IgD-negative memory B cell (primary cell): ENCODE results near the gene BTBD17. TPM values are rescaled to one million over a fixed set of nuclear protein-coding genes. Genes with fewer than 3 reads are reported as not detected.

ENCODE experiments used
- H3K27ac Mint-ChIP-seq, 3 donors: one replicate each; pipeline ENCODE4 v1.8.0; 2020 to 2022; ENCODE audit warnings: mild to moderate bottlenecking in 3 of 3, mixed read lengths in 3 of 3, moderate library complexity in 1 of 3
- H3K27me3 Mint-ChIP-seq: one replicate; pipeline ENCODE4 v1.8.0; 2021; ENCODE audit warnings: mixed read lengths
- H3K36me3 Mint-ChIP-seq: one replicate; pipeline ENCODE4 v1.8.0; 2020; ENCODE audit warnings: mild to moderate bottlenecking, mixed read lengths
- H3K4me1 Mint-ChIP-seq, 3 donors: one replicate each; pipeline ENCODE4 v1.8.0; 2020 to 2022; ENCODE audit warnings: mixed read lengths in 3 of 3, mild to moderate bottlenecking in 1 of 3
- H3K4me3 Mint-ChIP-seq, 4 donors: one replicate each; pipeline ENCODE4 v1.8.0; 2020 to 2022; ENCODE audit warnings: mild to moderate bottlenecking in 4 of 4, mixed read lengths in 4 of 4, moderate library complexity in 3 of 4
- H3K9me3 Mint-ChIP-seq, 3 donors: one replicate each; pipeline ENCODE4 v1.8.0; 2020 to 2021; ENCODE audit warnings: mixed read lengths in 3 of 3, mild to moderate bottlenecking in 1 of 3
- polyA plus RNA-seq: library from polyadenylated mRNA; unstranded; fragments of 300-500 nt; fragmentation: Illumina TruSeq; gene quantifications from one replicate; pipeline ENCODE4 v1.2.3, GENCODE V29; 2021

Gene BTBD17
- polyA plus RNA-seq, 1 donor from 2014 or later, result not detected

DNA sequence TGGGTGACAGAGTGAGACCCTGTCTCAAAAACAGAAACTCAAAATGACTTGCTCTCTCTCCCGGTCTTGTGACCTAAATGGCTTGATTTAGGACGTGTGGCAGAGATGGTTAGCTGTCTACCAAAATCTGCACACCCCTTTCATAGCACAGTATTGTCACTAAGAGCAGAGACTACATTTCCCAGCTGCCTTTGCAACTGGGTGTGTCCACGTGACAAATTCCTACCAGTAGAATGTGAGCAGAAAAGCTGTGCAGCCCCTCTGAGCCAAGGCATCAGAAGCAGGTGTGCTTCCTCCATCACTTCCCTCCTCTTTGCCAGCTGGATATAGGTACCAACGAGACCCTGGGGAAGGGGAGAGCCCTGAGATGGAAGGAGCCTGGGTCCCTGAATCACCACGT, 31.2 kb upstream of the BTBD17 start:
- H3K27ac Mint-ChIP-seq, result no peak overlapping the region
- peaks cover 7% of the 10 kb centered on the region for H3K27me3 Mint-ChIP-seq
- H3K4me1 Mint-ChIP-seq, result peaks cover 0 to 2% (median 0%) of the 10 kb centered on the region in 3 donors
- peaks cover 0 to 3% (median 0%) of the 10 kb centered on the region in 3 donors for H3K9me3 Mint-ChIP-seq
- no peak overlapping the region for H3K4me3 Mint-ChIP-seq
- H3K36me3 Mint-ChIP-seq, result no peaks in the 10 kb centered on the region

DNA sequence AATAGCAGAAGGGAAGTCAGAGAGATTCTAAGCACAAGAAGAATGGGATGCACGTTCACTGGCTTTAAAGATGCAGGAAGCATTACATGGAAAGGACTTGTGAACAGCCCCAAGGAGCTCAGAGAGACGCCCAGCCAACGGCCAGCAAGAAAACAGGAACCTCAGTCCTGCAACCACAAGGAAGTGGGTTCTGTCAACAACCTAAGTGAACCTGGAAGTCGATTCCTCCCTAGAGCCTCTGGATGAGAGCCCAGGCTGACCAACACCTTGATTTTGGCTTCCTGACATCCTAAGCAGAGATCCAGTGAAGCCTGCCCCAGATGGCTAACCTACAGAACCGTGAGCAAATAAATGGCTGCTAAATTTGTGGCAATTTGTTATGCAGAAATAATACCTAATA, 30.1 kb upstream of the BTBD17 start:
- H3K27ac Mint-ChIP-seq, result no peak overlapping the region
- no peak overlapping the region for H3K4me3 Mint-ChIP-seq
- H3K9me3 Mint-ChIP-seq, result peaks cover 0 to 3% (median 0%) of the 10 kb centered on the region in 3 donors
- H3K27me3 Mint-ChIP-seq, result peaks cover 7% of the 10 kb centered on the region
- no peaks in the 10 kb centered on the region for H3K36me3 Mint-ChIP-seq
- H3K4me1 Mint-ChIP-seq, result peaks cover 0 to 2% (median 0%) of the 10 kb centered on the region in 3 donors

GRCh38 chr17:74390680-74391653, 29.3 kb upstream of the BTBD17 start:
- Mint-ChIP-seq H3K4me3 (no peak overlapping the region), H3K9me3 (peaks cover 0 to 3% (median 0%) of the 10 kb centered on the region in 3 donors), H3K36me3 (no peaks in the 10 kb centered on the region), H3K27ac (no peak overlapping the region), H3K4me1 (peaks cover 0 to 2% (median 0%) of the 10 kb centered on the region in 3 donors), H3K27me3 (peaks cover 9% of the 10 kb centered on the region)

GRCh38 chr17:74389937-74390679, 28.4 kb upstream of the BTBD17 start:
- Mint-ChIP-seq H3K27ac (no peak overlapping the region), H3K9me3 (peaks cover 0 to 3% (median 0%) of the 10 kb centered on the region in 3 donors), H3K4me3 (no peak overlapping the region), H3K36me3 (no peaks in the 10 kb centered on the region), H3K27me3 (peaks cover 11% of the 10 kb centered on the region), H3K4me1 (peaks cover 0 to 2% (median 0%) of the 10 kb centered on the region in 3 donors)

GRCh38 chr17:74389084-74389753, 27.6 kb upstream of the BTBD17 start:
- H3K27ac Mint-ChIP-seq, result peak overlapping the region in 1 of 3 donors; percentile 63
- no peaks in the 10 kb centered on the region for H3K36me3 Mint-ChIP-seq
- peaks cover 14% of the 10 kb centered on the region for H3K27me3 Mint-ChIP-seq
- peaks cover 0 to 2% (median 0%) of the 10 kb centered on the region in 3 donors for H3K4me1 Mint-ChIP-seq
- H3K4me3 Mint-ChIP-seq, result no peak overlapping the region
- H3K9me3 Mint-ChIP-seq, result peaks cover 0 to 3% (median 0%) of the 10 kb centered on the region in 3 donors

DNA sequence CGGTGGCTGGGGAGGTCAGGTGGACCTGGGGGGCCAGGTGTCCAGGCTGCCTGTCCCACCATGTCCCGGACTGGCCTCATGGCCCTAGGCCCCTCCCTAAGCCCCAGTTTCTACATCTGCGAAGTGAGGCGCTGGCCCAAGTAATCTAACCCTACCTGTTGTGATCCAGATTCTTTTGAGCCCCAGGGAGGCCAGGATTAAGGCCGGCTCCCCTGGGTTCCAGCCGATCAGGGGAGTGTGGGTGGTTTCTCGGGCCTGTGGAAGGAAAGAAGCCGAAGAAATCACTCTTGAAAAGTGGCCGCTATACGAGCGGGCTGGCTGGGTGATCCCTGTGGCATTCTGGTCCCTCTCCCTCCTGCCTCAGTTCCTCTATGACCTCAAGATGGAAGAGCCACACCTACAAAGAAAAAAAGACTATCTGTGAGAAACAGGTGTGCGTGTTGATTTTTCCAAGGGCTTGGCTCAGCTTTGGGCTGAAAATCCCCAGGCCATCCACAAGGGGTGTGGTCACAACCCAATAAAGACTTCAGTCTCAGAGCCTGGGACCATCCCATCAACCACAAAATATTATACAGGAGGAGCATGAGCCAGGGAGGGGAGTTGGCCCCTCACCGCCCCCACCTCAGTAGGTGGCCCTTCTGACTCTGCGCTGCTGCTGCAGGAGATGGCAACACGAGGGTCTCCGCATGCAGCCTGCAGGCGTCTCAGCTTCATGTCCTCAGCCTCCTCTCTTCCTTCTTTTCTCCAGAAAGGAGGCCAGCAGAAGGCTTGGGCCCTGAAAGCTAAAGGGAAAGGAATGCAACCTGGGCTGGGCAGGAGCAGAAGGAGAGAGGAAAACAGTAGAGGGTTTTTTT, 25.9 kb upstream of the BTBD17 start:
- peaks cover 7% of the 10 kb centered on the region for H3K27me3 Mint-ChIP-seq
- no peaks in the 10 kb centered on the region for H3K4me1 Mint-ChIP-seq
- H3K27ac Mint-ChIP-seq, result no peak overlapping the region
- H3K36me3 Mint-ChIP-seq, result no peaks in the 10 kb centered on the region
- H3K4me3 Mint-ChIP-seq, result no peak overlapping the region
- no peaks in the 10 kb centered on the region for H3K9me3 Mint-ChIP-seq

- Mint-ChIP-seq H3K36me3 (no peaks in the 10 kb centered on the region), H3K4me3 (no peak overlapping the region), H3K27ac (no peak overlapping the region)
Measured at GRCh38 chr17:74386386-74386785, 24.7 kb upstream of the BTBD17 start.

DNA sequence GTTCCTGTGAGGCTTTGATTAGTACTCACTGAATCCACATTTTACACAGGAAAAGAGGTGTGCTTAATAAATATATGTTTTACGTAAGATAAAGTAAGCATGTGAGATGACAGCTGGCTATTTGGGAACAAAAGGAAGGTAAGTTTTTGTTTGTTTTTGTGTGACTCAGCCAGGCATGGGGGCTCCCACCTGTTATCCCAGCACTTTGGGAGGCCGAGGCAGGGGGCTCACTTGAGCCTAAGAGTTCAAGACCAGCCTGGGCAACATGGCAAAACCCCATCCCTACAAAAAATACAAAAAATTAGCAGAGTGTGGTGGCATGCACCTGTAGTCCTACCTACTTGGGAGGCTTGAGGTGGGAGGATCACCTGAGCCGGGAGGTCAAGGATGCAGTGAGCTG, 23.5 kb upstream of the BTBD17 start:
- Mint-ChIP-seq H3K27ac (peak overlapping the region in 1 of 3 donors; percentile 62), H3K36me3 (no peaks in the 10 kb centered on the region), H3K4me3 (no peak overlapping the region), H3K9me3 (no peaks in the 10 kb centered on the region), H3K27me3 (peaks cover 7% of the 10 kb centered on the region), H3K4me1 (peaks cover 0 to 2% (median 0%) of the 10 kb centered on the region in 3 donors)

More at GRCh38 chr17:74386386-74386785, 24.7 kb upstream of the BTBD17 start:
- no peaks in the 10 kb centered on the region for H3K9me3 Mint-ChIP-seq
- H3K4me1 Mint-ChIP-seq, result no peaks in the 10 kb centered on the region
- peaks cover 7% of the 10 kb centered on the region for H3K27me3 Mint-ChIP-seq

- H3K27me3 Mint-ChIP-seq, result peaks cover 9% of the 10 kb centered on the region
- H3K36me3 Mint-ChIP-seq, result no peaks in the 10 kb centered on the region
- no peak overlapping the region for H3K4me3 Mint-ChIP-seq
- H3K4me1 Mint-ChIP-seq, result peaks cover 0 to 2% (median 0%) of the 10 kb centered on the region in 3 donors
- H3K9me3 Mint-ChIP-seq, result no peaks in the 10 kb centered on the region
- H3K27ac Mint-ChIP-seq, result no peak overlapping the region
Measured at GRCh38 chr17:74383141-74383540, 21.5 kb upstream of the BTBD17 start.

DNA sequence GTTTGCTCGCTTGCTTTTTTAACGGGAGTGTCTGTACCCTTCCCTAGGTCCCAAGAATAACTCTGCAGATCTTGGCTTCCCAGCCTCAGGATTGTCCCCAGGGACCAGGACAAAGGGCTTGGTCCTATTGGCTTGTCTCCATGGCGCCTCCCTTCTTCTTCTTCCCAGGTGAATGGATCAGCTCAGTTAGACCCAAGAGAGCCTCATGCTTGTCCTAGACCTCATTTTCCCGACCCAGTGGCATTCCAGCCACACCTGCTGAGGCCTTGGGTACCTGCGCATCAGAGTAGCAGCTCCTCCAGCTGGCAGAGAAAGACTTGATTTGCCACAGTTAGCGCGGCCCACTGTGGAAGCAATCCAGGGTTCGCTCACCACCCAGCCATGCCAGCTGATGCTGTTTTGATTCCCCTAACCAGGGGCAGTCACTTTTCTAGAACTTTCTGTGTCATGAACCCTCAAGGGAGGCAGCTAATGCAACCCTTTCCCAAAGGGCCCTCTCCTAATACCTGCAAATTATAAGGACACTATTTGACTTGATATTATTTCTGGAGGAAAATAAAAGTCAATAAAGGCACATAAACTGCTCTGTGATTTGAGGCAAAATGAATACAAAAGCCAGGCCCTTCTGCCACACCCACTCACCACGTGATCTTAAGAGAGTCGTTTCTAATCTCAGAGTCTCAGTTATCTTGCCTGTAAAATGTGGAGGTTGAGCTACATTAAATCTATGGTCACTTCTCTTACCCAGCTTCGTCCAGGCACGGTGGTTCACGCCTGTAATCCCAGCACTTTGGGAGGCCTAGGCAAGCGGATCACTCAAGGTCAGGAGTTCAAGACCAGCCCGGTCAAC, 19.5 kb upstream of the BTBD17 start:
- H3K27ac Mint-ChIP-seq, result no peak overlapping the region
- peaks cover 0 to 2% (median 0%) of the 10 kb centered on the region in 3 donors for H3K4me1 Mint-ChIP-seq
- H3K36me3 Mint-ChIP-seq, result no peaks in the 10 kb centered on the region
- H3K4me3 Mint-ChIP-seq, result no peak overlapping the region
- no peaks in the 10 kb centered on the region for H3K9me3 Mint-ChIP-seq
- H3K27me3 Mint-ChIP-seq, result peaks cover 9% of the 10 kb centered on the region

DNA sequence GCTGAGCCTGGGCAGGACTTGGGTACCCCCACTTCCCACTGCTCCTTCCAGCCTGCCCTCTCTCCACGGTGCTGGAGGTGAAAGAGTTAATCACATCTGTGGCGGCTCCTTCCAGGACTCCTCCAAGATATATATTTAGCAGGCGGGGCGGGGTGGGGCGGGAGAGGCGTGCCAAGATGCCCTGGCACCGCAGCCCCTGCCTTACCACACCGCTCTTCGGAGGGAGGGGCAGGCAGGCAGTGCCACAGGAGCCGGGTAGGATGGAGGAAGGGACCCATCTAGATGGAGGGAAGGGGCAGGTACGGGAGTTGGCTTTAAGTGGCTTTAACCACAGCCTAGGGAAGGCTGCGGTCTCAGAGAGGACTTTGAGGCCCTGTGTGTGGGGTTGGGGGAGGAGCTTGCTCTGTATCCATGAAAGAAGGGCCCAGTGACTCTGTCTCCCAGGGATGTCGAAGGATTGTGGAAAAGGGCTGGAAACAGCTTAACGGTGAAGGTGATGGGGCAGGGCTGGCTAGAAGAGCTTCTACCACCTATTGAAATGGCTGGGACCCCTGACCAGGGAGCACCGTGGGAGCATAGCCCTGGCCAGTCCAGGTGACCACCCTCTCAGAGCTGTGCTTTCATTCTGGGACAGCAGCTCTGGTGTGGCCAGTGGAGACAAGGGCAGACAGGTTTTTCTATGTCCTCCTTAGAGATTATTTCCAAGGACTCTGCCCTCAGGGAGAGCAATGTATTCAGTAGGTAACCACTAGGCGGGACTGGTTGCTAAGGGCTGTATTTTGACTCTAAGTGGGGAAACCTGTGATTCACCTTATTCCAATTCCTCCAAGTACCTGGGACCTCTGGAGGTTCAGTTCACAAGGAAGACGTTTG, 18.7 kb upstream of the BTBD17 start:
- H3K4me3 Mint-ChIP-seq, result no peak overlapping the region
- H3K9me3 Mint-ChIP-seq, result no peaks in the 10 kb centered on the region
- H3K27me3 Mint-ChIP-seq, result peaks cover 7% of the 10 kb centered on the region
- H3K27ac Mint-ChIP-seq, result no peak overlapping the region
- H3K36me3 Mint-ChIP-seq, result no peaks in the 10 kb centered on the region
- peaks cover 0 to 2% (median 0%) of the 10 kb centered on the region in 3 donors for H3K4me1 Mint-ChIP-seq

DNA sequence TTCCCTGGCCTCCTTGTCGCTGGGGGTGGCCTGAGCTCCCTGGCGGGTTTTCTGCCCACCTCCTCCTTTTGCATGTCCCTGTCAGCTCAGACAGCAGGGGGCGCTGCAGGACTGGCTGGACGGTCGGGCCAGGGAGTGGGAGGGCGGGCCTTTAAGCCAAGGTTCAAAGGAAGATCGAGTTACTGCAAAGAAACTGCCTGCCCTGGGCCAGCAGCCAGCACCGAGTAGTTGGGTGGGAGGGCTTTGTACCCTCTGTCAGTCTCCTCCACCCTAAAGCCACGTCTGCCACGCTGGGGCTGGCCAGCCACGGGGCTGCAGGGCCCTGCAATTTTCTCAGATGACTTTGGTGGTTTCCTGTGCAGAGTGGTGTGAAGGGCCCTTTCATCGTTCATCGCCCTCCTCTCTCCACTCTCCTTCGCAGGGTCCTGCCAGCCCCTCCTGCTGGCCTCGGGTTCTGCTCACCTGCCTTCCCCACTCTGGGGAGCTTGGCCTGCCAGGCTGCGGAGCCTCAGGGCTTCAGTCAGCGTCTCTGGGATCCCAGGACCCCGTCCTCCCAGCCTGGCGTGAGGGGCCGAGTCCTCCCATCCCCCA, 17.9 kb upstream of the BTBD17 start:
- H3K9me3 Mint-ChIP-seq, result no peaks in the 10 kb centered on the region
- peaks cover 0 to 2% (median 0%) of the 10 kb centered on the region in 3 donors for H3K4me1 Mint-ChIP-seq
- H3K27me3 Mint-ChIP-seq, result peaks cover 7% of the 10 kb centered on the region
- no peak overlapping the region for H3K4me3 Mint-ChIP-seq
- no peak overlapping the region for H3K27ac Mint-ChIP-seq
- no peaks in the 10 kb centered on the region for H3K36me3 Mint-ChIP-seq
